Brain microvascular endothelial cell (primary cell): ENCODE measurements around the gene VPS50.

Experiments
- DNase-seq: peaks from one replicate; pipeline ENCODE4 v3.0.0-alpha.2; 2020
- H3K27ac ChIP-seq: fragments of 250-450 bp; sonication (Bioruptor Pico); 2 replicates; pipeline ENCODE4 v1.5.1; 2020; ENCODE audit warnings: mild to moderate bottlenecking, moderate library complexity
- H3K27me3 ChIP-seq: fragments of 250-450 bp; sonication (Bioruptor Pico); replicated peaks from 2 replicates; pipeline ENCODE4 v1.5.1; 2020; ENCODE audit warnings: mild to moderate bottlenecking
- H3K36me3 ChIP-seq: fragments of 250-450 bp; sonication (Bioruptor Pico); replicated peaks from 2 replicates; pipeline ENCODE4 v1.5.1; 2020; ENCODE audit warnings: mild to moderate bottlenecking
- H3K4me3 ChIP-seq: 2 replicates; pipeline ENCODE4 v1.5.1; 2011; ENCODE audit warnings: low read depth, mild to moderate bottlenecking, control low read depth, low read length, moderate library complexity
- CTCF ChIP-seq: IDR thresholded peaks from 2 replicates; pipeline ENCODE4 v1.5.1; 2011; ENCODE audit warnings: low read depth, mild to moderate bottlenecking, moderate library complexity, low read length, control low read depth, inconsistent platforms; ENCODE audit errors: missing control alignments
- in situ Hi-C: cut with HindIII; loops from 2 replicates; pipeline ENCODE4 v1.10.0; 2017; ENCODE audit warnings: low sequenced_read_pairs, low pct_ligation_motif_present

Gene VPS50

GRCh38 chr7:93198472-93198871, 33.7 kb upstream of the VPS50 start:
- DNase-seq, result no peak
- Histone ChIP-seq H3K36me3 (no peaks in the 10 kb centered on the region), H3K27ac (no peak overlapping the region), H3K4me3 (no peak overlapping the region), H3K27me3 (peaks cover 9% of the 10 kb centered on the region)
- in situ Hi-C loops, result no loop called here
- TF ChIP-seq CTCF, result no peak

- Histone ChIP-seq H3K27me3 (peaks cover 17% of the 10 kb centered on the region), H3K27ac (no peak overlapping the region), H3K36me3 (no peaks in the 10 kb centered on the region), H3K4me3 (no peak overlapping the region)
- no peak for DNase-seq
- in situ Hi-C loops, result no loop called here
- no peak for TF ChIP-seq CTCF
These were observed 29.4 kb upstream of the VPS50 start for GRCh38 chr7:93202594-93203250.

- TF ChIP-seq CTCF, result no peak
- in situ Hi-C loops, result no loop called here
- Histone ChIP-seq H3K27me3 (peaks cover 17% of the 10 kb centered on the region), H3K4me3 (no peak overlapping the region), H3K36me3 (no peaks in the 10 kb centered on the region), H3K27ac (no peak overlapping the region)
- no peak for DNase-seq
These were observed 28.7 kb upstream of the VPS50 start for GRCh38 chr7:93203496-93203895.

- DNase-seq, result no peak
- H3K27me3 ChIP-seq, result peaks cover 17% of the 10 kb centered on the region
- H3K27ac ChIP-seq, result no peak overlapping the region
- in situ Hi-C loops, result no loop called here
- H3K4me3 ChIP-seq, result no peak overlapping the region
- no peaks in the 10 kb centered on the region for H3K36me3 ChIP-seq
- no peak for TF ChIP-seq CTCF
These were observed 27.1 kb upstream of the VPS50 start for GRCh38 chr7:93205046-93205445.

- Histone ChIP-seq H3K27ac (no peak overlapping the region), H3K27me3 (peaks cover 9% of the 10 kb centered on the region)
- in situ Hi-C loops, result no loop called here
These were observed 20.8 kb upstream of the VPS50 start for GRCh38 chr7:93211228-93211818.

More at GRCh38 chr7:93211228-93211818, 20.8 kb upstream of the VPS50 start:
- no peaks in the 10 kb centered on the region for H3K36me3 ChIP-seq
- DNase-seq, result no peak
- no peak for TF ChIP-seq CTCF
- no peak overlapping the region for H3K4me3 ChIP-seq
